GM12873 (cell line): Measurements from ENCODE around the gene SLC17A8.

ENCODE experiments used
- TF ChIP-seq, protein P1 (sequence below): IDR thresholded peaks from 2 replicates; pipeline ENCODE4 v1.5.1; 2012; ENCODE audit warnings: low read depth, mild to moderate bottlenecking, moderate library complexity, low read length, control low read depth; ENCODE audit not compliant: insufficient read depth; ENCODE audit errors: missing control alignments

Gene SLC17A8

DNA sequence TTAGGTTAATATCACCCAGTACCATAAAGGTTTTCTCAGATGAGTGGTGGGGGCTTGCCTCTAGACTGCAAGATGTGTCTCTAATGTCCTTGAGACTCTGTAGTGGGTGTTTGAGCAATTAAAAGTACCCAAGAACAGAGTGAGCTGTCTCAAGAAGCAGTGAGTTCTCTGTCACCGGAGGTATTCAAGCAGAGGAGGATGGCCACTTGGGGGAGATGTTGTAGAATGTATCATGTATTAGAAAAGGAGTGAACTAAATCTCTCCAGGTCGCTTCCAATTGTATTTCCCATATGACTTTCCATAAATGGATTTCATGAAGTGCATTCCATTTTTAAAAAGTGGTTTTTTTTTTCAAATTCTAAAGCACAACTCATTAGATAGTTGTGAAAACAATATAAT, 35.0 kb downstream of the SLC17A8 start:
- TF ChIP-seq, protein P1, sequence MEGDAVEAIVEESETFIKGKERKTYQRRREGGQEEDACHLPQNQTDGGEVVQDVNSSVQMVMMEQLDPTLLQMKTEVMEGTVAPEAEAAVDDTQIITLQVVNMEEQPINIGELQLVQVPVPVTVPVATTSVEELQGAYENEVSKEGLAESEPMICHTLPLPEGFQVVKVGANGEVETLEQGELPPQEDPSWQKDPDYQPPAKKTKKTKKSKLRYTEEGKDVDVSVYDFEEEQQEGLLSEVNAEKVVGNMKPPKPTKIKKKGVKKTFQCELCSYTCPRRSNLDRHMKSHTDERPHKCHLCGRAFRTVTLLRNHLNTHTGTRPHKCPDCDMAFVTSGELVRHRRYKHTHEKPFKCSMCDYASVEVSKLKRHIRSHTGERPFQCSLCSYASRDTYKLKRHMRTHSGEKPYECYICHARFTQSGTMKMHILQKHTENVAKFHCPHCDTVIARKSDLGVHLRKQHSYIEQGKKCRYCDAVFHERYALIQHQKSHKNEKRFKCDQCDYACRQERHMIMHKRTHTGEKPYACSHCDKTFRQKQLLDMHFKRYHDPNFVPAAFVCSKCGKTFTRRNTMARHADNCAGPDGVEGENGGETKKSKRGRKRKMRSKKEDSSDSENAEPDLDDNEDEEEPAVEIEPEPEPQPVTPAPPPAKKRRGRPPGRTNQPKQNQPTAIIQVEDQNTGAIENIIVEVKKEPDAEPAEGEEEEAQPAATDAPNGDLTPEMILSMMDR = peak; percentile 7

DNA sequence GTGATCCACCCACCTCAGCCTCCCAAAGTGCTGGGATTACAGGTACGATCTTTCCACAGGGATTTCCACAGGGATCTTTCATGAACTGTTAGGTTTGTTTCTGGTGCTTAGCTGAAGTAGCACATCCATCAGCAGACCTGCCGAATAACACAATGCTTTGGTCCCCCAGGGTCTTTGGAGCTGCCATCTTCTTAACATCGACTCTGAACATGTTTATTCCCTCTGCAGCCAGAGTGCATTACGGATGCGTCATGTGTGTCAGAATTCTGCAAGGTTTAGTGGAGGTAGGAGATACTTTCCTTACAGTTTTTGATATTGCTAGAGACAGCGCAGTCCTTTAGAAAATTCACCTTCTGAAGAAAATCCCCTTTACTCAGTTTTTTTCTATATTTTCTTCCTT, 36.3 kb downstream of the SLC17A8 start:
- TF ChIP-seq, protein P1 = no peak

DNA sequence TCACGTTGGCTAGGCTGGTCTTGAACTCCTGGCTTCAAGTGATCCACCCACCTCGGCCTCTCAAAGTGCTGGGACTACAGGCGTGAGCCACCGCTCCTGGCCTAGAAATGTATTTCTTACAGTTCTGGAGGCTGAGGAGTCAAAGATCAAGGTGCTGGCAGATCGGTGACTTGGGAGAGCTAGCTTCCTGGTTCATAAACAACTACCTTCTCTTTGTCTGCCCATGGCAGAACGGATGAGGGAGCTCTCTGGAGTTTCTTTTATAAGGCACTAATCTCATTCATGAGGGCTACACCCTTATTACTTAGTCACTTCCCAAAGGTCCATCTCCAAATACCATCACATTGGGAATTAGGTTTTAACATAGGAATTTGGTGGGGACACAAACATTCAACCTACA, 38.9 kb downstream of the SLC17A8 start:
- TF ChIP-seq, protein P1 = no peak

DNA sequence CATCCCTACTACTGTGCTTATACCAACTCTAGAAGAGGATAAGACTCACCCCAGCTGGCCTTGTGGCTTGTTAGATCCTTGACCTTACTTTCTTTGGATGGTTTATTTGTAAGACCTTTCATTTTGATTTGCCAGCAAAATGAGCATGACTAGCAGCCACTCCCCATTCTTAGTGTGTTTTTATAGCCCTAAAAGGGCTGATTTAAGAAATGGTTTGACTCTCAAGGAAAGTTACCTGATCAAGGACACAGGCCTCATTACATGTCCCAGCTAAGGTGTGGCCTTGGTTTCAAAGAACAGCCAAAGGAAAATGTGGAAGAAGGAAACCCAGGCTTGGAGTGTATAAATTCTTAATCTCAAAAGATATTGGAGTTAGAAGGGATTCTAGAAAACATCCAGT, 41.4 kb downstream of the SLC17A8 start:
- TF ChIP-seq, protein P1 = no peak

DNA sequence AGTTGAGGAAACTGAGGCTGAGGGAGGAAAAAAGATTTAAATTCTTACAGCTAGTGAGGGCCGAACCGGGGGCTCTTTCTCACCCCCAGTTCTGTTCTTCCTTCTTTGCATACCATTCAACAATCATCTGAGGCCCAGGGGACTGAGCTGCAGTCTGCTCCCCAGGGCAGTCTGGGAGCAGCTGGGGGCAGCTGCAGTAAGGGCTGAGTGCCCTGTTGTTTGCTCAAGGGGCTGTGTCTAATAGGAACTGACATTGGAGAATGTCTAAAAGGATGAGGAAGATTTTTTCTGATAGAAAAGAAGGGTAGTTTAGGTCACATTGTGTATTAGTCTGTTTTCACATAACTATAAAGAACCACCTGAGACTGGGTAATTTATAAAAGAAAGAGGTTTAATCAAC, 42.2 kb downstream of the SLC17A8 start:
- TF ChIP-seq, protein P1 = no peak

DNA sequence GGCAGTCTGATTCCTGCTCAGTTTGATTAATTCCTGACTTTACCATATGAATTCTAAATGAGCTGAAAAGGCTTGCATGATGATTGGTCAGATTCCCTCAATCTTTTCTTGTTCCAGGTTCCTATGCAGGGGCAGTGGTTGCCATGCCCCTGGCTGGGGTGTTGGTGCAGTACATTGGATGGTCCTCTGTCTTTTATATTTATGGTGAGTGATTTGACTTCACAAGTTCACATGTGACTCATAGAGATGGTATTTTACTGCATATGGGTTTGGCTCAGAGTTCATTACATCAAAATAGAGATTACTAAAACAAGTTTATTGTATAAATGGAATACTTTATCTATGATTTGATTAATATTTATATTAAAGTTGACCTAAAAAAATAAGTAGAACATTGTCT, 44.8 kb downstream of the SLC17A8 start:
- TF ChIP-seq, protein P1 = no peak

DNA sequence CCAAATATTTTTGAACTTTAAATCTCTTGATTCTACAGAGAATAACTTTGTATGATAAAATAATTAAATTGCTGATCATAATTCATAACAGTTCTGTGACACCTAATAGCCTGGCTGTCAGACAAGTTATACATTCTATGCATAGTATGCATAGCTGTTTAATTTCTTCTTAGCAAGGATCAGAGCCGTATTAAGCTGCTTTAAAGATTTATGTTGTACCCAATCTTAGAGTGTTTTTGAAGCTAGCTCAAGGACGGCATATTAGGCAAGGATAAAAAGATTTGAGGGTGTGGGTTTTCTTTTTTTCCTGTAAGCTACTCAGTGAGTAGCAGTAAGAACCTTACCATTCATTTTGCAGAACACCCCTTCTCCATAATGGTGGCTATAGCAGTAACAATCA, 45.9 kb downstream of the SLC17A8 start:
- TF ChIP-seq, protein P1 = no peak
